SU-DHL-6 (cell line): ENCODE measurements around the gene COL27A1.

Source experiments
- EZH2phosphoT487 ChIP-seq: fragments of 200-600 bp; sonication (generic), shearing (Covaris generic); conservative IDR thresholded peaks from 2 replicates; pipeline ENCODE4 v1.6.1; 2018; ENCODE audit warnings: mild to moderate bottlenecking, antibody characterized with exemption, low read length, moderate library complexity, mixed read lengths
- TF ChIP-seq, protein P1 (sequence below): fragments of 200-600 bp; sonication (generic); IDR thresholded peaks from one replicate; pipeline ENCODE4 v1.5.1; 2017; ENCODE audit warnings: antibody characterized with exemption, mild to moderate bottlenecking, low read length, moderate library complexity; ENCODE audit not compliant: insufficient read depth, poor library complexity, severe bottlenecking

DNA sequence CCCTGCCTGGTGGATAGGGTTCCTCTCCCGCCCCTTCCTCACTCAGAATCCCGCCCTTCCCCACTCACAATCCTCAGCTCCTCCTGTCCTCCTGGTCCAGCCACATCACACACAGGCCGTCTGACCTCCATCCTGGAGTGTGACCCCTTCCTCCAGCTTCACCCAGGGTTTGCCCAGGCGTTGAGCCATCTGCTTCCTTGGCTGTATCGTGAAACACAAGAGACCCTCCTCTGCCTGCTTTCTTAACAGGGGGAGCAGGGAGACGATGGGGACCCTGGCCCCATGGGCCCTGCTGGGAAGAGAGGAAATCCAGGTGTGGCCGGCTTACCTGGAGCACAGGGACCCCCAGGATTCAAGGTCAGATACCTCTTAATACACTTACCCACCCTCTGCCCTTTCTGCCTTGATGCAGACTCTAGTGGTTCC is 135.2 kb downstream of the COL27A1 start:
- TF ChIP-seq, protein P1, sequence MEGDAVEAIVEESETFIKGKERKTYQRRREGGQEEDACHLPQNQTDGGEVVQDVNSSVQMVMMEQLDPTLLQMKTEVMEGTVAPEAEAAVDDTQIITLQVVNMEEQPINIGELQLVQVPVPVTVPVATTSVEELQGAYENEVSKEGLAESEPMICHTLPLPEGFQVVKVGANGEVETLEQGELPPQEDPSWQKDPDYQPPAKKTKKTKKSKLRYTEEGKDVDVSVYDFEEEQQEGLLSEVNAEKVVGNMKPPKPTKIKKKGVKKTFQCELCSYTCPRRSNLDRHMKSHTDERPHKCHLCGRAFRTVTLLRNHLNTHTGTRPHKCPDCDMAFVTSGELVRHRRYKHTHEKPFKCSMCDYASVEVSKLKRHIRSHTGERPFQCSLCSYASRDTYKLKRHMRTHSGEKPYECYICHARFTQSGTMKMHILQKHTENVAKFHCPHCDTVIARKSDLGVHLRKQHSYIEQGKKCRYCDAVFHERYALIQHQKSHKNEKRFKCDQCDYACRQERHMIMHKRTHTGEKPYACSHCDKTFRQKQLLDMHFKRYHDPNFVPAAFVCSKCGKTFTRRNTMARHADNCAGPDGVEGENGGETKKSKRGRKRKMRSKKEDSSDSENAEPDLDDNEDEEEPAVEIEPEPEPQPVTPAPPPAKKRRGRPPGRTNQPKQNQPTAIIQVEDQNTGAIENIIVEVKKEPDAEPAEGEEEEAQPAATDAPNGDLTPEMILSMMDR, result no peak
- TF ChIP-seq EZH2phosphoT487, result no peak
